ENCODE measurements around the gene RYR2. TPM values are rescaled to one million over a fixed set of nuclear protein-coding genes. Genes with fewer than 3 reads are reported as not detected.

RYR2 gene
- total RNA-seq, 4 donors from 2014 or later: 0.16 to 1.4 (median 0.60) TPM

DNA sequence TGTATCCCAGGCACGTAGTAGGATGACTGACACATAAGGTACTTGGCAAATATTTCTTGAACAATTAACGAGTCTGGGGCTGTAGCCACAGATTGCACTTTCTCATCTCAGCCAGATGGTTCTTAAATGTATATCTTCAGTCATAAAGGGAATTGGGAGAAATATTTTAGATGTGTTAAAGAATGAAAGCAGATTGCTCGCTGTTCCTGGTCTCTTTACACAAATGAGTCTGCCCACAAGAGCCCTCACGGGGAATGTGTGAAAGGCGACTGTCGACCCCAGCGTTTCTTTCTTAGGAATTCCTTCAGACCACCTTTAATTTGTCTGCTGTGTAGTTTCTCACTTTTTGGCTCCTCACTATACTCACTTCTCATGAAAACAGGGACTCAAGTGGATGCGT lies 38.5 kb upstream of the RYR2 start:
- TF ChIP-seq, protein P1, sequence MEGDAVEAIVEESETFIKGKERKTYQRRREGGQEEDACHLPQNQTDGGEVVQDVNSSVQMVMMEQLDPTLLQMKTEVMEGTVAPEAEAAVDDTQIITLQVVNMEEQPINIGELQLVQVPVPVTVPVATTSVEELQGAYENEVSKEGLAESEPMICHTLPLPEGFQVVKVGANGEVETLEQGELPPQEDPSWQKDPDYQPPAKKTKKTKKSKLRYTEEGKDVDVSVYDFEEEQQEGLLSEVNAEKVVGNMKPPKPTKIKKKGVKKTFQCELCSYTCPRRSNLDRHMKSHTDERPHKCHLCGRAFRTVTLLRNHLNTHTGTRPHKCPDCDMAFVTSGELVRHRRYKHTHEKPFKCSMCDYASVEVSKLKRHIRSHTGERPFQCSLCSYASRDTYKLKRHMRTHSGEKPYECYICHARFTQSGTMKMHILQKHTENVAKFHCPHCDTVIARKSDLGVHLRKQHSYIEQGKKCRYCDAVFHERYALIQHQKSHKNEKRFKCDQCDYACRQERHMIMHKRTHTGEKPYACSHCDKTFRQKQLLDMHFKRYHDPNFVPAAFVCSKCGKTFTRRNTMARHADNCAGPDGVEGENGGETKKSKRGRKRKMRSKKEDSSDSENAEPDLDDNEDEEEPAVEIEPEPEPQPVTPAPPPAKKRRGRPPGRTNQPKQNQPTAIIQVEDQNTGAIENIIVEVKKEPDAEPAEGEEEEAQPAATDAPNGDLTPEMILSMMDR (IDR thresholded peaks at IDR 0.05; ENCODE audit: low read depth): no peak

DNA sequence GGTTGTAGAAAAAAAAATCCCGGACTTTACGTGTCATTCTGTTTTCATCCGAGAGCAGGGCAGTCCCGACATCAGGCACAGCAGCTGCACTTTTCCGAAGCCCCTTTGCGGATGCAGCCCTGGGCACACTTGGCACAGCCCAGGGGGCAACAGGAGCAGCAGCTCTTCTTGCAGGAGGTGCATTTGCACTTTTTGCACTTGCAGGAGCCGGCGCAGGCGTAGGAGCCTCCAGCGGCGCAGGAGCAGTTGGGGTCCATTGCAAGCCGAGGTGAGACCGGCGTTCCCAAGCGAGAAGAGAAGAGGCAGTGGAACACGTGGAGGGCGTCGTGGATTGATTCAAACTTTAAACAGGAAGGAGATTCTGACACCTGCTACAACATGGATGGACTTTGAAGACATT lies 37.9 kb upstream of the RYR2 start, which contains the start of gene MT1HL1:
MT1HL1 (minus strand) TSS at position 326 of the 400 bp plus-strand sequence; CDS start at position 257, 69 bp downstream.
- TF ChIP-seq, protein P1 (IDR thresholded peaks at IDR 0.05; ENCODE audit: low read depth): no peak

DNA sequence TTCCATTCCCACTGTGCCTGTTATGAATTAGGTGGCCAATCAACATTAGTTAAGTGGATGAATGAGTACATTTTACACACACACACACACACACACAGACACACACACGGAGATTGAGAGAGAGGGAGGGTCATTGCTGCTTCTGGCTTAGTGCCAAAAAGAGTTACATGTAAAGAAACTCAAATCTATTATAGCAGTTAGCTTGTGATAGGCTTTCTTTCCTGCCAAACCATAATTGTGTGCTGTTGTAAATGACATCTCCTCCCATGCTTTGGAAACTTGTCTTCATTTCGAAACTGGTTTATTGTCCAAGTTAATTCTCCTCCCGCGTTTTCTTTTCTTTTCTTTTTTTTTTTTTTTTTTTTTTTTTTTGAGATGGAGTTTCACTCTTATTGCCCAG lies 36.3 kb upstream of the RYR2 start:
- TF ChIP-seq, protein P1 (IDR thresholded peaks at IDR 0.05; ENCODE audit: low read depth): no peak

DNA sequence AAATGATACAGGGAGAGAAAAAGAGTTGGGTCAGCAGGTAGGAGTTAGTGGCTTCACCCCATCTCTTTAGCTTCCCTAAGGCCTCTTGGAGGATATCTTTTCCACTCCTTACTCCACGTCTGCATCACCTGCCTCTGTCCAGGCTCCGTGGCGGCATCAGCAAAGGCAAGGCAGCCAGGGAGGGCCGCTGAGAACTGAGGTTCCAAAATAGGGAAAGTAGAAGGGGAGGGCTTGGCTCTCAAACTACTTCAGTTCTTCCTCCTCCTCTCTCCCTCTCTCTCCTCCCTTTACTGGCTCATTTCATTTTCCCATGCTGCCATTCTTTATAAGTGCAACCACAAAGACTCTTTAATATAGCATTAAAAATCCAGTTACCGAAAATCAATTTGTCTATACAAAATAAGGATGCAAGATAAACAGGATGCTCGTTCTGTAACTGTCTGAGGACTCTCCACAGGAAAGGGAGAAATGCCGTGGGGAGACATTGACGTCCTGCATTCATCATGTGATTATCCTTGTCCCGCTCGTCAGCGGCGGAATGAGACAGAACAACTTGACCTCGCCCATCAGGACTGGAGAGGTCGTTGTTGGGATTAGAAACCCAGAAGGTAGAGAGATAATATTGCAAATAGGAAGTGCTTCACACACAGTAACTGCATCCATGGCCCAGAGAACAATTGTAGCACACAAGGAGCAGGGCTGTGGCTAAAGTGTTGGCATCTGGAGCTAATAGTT lies 34.7 kb upstream of the RYR2 start:
- TF ChIP-seq, protein P1 (IDR thresholded peaks at IDR 0.05; ENCODE audit: low read depth): no peak

DNA sequence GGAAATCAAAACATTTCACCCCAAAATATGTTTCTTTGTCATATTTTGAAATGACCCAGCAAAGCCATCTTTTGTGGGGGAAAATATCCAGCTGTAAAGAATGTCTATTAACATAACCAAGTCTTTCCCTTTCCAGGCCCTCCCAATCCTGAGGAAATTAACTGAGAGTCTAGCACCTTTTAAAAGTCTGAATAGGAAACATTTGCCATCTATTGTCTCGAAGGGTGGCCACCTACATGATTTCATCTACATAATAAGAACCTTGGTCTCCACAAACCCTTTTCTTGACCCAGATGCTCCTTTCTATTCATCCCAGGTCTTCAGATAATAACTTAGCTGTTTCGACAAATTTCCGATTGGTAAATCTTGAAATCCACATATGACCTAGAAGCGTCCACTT lies 32.4 kb upstream of the RYR2 start:
- TF ChIP-seq, protein P1 (IDR thresholded peaks at IDR 0.05; ENCODE audit: low read depth): no peak

DNA sequence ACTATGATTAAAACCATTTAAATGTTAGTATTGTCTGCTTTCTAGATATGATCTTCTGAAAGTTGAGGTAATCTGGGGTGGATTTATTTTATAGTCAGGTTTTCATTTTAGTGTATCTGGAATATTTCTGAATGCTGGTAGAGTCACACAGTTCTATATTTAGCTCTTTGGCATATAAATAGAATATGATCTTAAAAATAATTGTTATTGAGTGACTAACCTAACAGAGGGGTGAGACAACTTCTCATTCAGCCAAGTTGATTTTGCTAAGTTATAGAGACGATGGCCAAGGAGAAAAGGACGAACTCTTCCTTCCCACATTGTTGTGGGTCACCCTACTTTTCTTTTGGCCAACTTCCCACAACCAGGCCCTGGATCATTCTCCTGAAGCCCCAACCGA lies 30.6 kb upstream of the RYR2 start:
- TF ChIP-seq, protein P1 (IDR thresholded peaks at IDR 0.05; ENCODE audit: low read depth): no peak

DNA sequence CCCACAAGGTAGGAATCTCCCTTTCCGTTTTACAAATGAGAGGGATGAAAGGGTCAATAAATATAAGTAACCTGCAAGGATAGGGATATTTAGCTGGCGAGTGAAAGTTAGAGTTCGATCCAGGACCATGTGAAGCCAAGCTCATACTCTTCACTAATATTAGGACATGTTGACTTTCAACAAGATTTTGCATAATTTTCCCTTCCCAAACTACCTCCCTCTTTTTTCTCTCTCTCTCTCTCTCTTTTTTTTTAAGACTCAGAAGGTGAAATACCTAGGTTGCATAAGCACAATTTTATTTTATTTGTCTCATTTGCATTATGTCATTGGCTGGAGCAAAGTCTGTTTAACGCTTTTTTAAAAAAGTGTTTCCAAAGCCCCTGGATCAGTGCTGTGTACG lies 29.6 kb upstream of the RYR2 start:
- TF ChIP-seq, protein P1 (IDR thresholded peaks at IDR 0.05; ENCODE audit: low read depth): no peak
